NCI-H1930 (cell line): ENCODE measurements around the gene SUN2.

Experiments used
- DNase-seq, 2 experiments: peaks; one replicate each; lab custom pipeline; 2025; lab: John Stamatoyannopoulos, UW

Gene SUN2

DNA sequence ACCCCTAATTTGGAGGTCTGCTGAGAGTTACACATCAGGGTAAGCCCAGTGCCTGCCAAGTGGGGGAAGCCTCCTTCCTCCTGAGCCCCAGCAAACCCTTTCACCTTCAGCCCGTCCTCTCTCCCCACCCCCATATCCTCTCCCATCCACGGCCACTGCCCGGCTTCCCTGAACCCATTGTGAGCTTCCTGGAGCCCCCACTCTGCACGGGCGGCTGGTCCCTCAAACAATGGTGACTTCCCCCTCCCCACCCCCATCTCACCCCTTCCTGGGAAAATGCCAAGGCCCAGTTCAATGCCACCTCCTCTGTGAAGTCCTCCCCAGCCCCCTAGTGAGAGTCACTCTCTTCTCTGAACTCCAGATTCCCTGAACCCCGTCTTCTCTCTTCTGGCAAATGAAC lies 20.3 kb upstream of the SUN2 start:
- DNase-seq = no peak

DNA sequence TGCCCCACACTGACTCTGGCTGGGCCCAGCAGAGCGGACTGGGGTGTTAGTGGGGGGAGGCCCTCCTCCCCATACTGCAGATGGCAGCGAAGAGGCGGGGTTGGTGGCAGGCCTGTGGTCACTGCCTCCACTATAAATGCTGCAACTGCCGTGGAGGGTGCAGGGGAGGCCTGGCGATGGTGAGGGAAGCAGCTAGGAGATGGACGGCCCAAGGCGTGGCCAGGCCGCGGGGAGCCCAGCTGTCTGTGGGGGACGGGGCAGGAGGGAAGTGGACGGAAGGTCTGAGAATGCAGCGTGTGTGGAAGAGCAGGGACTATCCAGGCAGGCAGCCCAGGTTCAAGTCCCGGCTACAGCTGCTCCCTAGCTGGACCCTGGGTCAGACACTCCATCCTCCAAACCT lies 19.9 kb upstream of the SUN2 start:
- DNase-seq = no peak

DNA sequence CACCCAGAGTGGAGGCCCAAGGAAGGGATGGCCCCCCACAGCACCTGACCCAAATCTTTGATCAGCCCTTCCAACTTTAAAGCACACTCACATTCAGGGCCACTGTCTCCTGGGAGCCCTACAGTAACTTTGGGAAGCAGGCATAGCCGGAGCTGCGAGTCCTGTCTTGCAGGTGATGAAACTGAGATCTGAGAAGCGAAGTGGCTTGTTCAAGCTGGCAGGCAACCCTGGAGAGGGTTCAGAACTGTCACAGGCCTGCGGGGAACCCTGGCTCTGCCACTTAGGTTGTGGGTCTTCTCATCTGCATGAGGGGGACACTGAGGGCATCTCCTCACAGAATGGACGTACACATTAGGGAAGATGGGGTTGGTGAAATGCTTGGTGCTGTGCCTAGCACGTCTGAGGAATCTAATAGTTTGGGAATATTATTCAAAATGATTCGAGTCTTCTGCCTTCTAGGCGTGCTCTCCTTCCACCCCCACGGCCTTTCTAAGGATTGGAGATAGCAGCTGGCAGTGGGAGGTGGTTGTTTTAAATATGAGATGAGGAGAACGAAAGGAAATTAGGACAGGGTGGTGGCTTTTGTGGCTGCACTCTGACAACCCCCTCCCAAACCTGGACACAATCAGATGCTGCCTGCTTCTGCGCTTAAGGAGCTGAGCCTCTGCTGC lies 18.8 kb upstream of the SUN2 start:
- no peak for DNase-seq

DNA sequence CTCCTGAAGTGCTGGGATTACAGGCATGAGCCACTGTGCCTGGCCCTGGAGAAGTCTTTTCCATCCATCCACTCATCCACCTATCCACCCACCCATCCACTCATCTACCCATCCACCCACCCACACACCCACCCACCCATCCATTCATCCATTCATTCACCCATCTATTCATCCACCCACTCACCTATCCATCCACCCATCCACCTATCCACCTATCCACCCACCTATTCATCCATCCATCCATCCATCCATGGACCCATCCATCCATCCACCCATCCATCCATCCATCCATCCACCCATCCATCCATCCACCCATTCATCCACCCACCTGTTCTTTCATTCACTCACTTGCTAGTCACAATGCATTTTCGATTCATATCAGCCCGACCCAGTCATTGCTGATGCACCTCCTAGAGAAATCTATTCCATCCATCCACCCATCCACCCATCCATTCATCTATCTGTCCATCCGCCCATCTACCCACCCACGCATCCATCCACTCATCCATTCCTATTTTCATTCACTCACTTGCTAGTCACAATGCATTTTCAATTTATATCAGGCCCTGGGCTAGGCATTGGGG lies 17.7 kb upstream of the SUN2 start:
- no peak for DNase-seq

DNA sequence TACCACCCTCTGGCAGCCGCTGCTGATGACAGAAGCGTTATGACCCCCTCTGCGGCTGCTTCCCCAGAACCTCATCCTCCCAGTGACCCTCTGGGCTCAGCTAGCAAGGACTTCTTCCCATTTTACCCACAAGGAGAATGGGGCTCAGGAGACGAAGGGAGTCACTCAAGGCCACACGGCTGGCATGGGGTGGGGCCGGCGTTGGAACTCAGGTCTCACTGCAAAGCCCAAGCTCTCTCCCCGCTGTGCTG lies 16.8 kb upstream of the SUN2 start:
- no peak for DNase-seq

DNA sequence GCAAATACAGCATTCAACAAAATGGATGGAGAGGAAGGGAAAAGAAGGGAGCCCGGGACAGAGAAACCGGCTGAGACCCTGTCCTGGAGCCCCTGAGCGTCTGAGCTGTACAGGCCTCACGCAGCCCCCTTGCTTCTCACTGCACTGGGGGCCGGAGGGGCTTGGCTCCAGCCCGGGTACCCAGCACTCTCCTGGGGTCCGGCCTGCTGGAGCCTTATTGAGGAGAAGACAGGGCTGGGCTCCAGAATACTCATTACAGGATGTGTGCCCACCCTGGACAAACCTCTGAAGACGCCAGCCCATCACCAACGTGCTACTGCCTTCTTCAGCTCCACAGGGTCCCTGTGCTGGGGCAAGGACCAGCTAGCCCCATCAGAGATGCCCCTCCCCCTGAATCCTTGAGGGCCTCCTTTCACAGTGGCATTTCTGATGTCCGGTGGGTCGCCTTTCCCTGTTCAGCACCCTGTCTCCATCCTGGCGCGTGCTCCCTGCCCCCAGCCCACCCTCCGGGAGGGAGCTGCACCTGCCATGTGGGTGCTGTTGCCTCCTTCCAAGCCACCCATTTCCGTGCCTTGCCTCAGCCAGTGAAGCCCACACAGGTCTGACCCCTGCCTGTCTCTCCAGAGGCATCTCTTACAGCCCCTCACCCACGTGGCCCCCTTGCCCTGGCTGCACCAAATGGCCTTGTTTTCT lies 14.6 kb upstream of the SUN2 start:
- DNase-seq = no peak

DNA sequence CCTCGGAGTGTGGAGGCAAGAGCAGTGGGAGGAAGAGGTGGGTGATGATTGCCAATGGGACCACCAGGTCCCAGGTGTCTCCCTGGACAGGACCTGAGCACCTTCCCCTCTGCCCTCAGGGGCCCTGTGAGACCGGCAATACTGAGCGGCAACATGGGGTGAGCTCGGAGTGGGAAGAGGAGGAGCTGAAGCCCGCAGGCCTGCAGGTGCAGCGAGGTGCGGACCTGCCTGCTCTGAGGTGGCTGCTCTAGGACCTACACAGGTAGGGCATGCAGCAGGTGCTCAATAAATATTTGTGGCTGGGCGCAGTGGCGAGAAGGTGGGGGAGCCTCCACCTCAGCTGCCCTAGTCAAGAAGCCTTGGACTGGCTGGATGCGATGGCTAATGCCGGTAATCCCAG lies 12.2 kb upstream of the SUN2 start:
- no peak for DNase-seq

DNA sequence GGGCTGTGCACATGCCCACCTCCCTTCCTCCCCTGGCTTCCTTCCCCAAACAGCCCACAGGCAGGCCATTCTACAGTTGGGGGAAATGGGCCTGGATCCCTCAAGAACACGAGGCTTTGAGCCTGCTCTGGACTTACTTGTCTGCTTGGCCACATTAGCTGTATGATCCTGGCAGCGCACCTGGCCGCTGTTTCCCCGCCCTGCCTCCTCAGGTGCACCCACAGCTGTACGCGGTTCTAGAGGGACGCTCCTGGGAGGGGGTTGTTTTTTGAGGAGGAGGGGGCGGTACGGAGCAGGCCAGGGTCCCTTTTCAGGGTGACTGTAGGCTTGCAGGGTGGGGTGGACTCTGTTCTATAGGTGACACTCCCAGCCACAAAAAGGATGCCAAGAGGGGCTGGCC lies 11.5 kb upstream of the SUN2 start:
- no peak for DNase-seq

DNA sequence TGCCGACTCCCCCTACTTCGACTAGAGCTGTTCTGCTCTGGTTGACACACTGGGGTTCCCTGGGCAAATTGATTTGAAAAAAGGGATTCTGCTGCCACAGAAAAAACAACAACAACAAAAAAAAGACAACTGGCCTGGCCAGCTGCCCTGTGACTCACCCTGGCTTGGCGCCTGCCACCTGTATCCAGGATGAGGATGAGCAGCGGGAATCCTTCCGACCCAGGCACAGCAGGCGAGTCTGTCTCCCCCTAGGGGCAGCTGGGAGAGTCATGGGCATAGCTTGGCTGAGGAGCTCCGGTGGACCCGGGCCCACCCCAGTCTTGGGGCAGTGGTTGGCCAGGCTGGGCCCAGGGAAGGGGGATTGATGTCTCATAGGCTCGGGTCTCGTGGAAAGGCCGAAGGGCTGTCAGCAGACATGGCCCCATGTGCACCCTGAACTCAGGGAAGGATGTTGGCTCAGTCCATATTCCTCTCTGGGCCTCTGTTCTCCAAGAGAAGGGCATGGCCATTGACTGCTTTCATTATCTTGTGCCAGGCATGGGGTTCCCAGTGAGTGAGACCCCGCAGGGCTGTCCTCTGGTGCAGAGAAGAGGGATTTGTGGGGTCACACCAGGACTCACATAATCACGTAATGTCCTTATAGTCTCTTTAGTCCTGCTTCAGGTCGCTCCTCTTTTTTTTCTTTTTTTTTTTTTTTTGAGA lies 10.4 kb upstream of the SUN2 start:
- peak; percentile 42 to 54 for DNase-seq

DNA sequence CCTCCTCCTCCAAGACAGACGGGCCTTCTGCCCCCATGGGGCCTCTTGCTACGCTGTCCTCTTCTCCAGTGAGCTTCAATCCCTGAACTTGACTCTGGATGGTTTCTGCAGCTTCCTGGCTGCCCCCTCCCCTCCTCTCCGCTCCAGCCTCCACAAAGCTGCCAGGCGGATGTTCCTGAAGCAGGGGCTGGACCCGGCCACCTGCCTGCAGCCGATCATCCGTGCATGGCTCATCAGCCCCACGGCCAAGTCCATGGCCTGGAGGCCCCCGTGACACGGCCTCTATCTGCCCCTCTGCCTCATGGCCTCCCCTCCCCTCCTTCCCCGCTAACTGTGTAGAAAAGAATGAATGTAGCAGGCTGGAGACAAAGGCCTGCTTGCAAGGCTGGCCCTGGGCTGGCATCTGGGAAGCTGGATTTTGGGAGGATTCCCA lies 6.8 kb upstream of the SUN2 start:
- DNase-seq = no peak

DNA sequence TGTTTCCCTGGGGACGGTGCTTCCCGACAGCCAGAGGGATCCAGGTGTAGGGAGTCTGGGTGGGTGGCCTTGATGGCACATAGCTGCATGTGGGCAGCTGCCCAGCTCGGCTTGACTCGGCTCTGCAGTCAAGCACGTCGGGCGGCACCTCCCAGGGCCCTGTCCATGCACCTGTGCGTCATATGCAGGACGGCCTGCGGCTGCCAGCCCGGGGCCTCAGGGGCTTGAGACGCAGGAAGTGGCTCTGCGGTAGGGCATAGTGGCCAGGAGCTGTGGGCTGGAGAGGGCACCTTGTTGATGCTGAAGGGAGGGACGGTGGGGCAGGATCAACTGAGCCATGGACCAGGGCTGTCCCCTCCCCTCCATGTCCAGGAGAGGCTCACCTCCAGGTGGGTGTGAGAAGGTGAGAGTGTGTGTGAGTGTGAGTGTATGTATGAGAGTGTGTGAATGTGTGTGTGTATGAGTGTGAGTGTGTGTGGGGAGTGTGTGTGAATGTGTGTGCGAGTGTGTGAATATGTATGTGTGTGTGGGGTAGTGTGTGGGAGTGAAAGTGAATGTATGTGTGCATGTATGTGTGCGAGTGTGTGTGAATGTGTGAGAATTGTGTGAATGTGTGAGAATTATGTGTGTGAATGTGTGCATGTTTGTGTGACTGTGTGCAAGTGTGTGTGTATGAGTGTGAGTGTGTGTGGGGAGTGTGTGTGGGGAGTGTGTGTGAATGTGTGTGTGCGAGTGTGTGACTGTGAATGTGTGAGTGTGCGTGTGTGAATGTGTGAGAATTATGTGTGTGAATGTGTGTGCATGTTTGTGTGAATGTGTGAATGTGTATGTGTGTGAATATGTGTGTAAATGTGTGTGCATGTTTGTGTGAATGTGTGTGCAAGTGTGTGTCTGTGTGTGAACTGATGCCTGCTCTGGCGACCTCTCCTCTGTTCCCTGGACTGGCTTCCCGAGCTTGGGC lies 5.7 kb upstream of the SUN2 start:
- DNase-seq = no peak

DNA sequence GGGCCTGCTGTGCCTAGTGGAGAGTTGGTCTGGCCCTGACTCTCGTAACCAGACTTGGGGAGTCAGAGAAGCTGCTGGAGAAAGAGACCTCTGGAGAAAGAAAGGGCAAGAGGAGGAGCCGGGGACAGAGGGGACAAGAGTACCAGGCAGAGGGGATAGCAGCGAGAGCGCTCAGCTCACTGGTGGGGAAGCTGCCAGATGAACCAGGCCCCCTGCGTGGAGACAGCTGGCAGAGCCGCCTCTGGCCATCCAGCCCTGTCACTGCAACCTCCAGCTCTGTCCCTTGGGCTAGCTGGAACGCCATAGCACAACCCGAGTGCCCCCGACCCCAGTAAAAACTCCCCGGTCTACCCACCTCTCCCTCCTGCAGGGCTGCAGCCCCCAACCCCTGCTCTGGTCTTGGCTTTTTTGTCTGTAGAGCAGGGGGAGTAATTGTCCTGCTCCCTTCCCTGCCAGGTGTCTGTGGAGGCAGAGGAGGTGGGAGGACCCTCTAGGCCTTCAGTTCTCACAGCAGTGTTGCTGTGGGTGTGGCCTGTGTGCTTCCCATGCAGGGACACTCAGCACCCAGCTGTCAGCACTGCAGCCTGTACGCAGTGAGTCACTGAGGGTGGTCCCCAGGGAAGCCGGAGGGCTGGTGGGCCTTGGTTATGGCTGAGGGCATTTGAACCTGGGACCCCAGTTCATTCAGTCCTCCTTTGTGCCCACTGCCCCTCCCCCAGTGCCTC lies 4.8 kb upstream of the SUN2 start:
- DNase-seq = no peak

DNA sequence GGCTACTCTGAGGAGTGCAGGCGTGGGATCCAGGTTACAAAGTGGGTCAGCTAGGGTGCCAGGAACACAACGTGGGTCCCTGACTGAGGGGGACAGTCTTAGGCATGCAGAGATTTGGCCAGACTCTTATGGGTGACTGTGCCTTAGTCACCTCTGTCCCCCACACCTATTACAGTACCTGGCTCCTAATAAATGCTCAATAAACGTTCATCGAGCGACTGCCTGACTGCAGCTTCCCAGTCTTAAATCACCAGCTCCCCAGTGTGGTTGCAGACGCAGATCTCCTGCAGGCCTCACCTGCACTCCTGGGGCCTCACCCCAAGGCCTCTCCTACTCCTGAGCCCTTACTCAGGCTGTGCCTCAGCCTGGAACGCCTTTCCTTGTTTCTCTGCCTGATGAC lies 3.2 kb upstream of the SUN2 start:
- DNase-seq = no peak

DNA sequence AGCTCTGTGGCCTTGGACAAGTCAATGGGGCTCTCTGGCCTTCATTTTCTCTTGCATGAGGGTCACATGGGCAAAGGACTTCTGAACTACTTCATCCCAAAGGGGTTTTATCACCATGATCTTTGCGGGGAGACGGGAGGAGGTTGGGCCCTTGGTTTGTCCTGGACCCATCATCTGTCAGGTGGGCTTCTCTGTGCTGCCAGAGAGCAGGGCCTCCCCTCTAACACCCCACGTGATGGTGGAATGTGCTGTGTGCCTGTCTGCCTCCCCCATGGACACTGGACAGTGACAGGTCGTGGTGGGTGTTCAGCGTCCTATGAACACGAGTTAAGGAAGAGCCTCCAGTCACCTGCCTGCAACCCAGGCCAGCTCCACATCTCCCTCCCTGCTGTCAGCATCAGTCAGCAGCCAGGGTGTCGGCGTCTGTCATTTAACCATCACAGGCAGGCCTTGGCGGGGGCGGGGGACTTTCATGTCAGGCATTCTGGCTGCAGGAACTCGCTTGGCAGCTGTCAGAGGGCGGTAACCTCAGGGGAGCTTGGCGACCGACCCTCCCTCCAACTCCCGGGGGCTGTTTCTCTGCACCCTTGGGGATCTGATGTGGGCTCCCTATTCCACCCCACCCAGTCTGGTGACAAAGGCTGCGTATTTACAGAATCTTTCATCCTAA lies 2.6 kb upstream of the SUN2 start:
- DNase-seq = no peak

DNA sequence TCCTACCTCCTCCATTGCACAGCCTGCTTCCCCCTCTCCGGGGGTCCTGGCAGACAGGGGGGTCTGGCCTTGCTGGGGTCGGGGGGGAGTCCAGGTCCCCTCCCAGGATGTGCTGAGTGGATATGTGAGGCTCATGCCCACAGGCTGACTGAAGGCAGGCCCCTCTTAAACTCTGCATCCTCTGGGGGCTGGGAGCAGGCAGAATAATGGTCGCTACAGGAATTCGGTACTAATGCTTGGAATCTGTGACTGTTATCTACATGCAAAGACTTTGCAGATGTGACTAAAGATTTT lies 1.6 kb upstream of the SUN2 start:
- no peak for DNase-seq

DNA sequence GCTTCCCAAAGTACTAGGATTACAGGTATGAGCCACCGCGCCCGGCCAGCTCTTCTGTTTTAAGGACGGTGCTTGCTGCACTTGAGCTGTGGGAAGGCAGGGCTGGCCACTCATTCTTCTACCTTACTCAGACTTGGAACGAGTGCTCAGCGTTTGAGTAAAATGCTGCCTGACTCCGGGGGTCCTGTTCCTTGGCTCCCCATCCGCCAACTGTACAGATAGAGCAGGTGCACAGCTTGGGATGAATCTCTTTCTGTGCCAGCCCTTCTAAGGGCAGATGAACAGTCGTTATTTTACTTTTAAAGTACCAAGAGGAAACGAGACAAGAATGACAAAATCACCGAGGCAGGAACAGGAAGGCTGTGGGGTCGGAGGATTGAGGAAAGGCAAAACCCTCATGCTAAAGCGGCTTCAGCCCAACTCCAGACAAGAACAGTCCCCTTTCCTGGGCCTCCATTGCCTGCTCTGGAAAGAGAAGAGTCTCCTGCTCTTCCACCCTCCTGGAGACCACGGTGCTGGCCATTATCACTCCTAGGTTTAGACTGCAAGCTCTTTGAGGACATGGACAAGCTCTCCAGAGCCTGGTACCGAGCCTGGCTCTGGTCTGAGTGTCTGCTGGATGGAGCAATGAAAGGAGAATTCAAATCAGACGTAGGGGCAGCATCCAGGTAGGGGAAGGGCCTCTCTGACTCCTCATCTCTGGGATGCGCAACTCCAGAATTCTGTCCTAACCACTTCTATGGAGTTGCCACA lies 1.1 kb upstream of the SUN2 start:
- DNase-seq = no peak

DNA sequence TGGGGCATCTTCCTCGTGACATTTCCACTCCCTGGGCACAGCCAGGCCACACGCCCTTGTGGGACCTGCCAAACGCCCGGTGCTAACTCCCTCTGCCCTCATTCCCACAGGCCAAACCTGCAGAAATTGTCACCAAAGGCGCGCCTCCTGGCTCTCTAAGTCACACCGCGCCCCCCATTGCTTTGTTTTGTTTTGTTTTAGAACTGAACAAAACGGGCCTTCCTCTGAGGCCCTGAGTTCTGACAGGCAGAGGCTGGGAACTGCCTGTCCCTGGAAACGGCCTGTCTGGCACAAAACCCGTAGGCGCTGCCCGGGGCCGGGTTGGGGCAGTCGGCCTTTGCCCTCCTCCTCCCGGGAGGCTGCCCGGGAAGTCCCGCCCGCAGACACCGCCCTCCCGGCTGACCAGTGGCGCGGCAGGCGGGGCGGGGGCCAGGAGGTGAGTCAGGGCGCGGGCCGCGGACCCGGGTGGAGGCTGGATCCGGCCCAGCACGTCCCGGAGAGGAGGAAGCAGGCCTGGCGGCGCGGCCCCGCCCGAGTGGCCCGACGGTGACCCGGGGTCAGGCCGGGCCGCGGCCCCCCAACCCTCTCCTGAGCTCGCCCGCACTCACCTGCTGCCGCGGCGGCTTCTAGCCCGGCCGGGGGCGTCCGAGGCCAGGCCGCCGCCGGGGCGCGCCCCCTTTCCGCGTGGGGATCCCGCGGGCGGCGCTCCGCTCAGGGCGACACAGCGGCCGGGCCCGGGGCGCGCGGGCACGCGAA lies 465 bp downstream of the SUN2 start:
- DNase-seq = no peak

DNA sequence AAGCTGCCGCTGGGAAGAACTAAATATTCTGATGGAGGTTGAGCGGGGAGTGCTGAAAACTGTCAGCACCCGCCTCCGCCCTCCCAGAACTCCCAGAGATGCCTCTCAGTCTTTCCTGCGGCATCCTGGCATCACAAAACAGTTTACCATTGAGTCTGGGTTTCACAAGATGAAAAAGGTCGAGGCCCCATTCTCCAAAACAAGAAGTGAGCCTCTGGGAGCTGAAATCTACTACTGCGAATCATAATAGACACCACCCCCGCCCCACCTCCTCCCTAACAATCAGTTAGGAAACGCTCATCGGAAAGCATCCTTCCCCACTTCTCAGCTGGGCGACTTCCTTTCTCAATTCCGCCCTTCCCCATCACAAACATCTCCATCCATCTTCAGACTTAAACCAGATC lies 1.0 kb downstream of the SUN2 start:
- DNase-seq = no peak

DNA sequence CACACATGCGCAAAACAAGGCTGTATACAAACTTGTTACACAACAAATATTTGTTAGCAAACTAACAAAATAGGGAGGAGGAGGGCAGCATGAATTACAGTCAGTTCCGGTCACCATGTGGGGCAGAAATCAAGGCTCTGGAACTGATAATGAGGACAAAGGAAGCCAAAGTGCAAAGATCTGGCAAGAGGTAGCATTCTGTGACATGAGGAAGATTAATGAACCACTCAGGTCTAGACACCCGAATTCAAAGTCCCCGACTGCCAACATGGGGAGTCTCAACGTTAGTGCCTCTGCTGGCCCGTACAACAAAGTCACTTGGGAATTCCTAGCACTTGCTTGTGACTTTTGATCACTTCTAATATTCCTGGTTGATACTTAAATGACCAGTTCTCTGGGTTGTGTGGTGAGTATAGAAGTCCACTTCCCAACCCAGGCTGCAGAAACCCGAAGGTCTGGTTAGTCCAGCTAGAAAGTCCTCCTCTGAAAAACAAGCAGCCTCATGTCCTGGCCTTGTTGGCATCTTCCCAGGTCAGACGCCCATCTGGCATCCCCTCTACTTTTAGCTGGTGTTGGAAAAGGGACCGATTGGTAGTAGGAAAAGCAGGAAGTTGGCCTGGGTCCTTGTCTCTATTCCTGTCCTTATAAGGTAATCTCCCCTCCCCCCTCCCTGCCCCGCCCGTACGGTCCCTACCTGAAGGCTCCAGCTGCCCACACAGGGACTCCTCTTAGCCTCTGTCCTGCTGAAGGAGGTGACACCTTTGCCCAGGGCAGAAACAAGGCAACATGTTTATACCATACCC lies 1.6 kb downstream of the SUN2 start:
- DNase-seq = no peak
